IMR-90 (cell line): ENCODE results near the gene PPM1G. TPM values are rescaled to one million over a fixed set of nuclear protein-coding genes. Genes with fewer than 3 reads are reported as not detected.

Source experiments
- ATAC-seq: fragments of 200-7000 bp; cut with Tn5 transposase; 2 replicates; pipeline ENCODE4 v1.9.1; 2020; ENCODE audit warnings: low read depth, mild to moderate bottlenecking, moderate library complexity
- BruUV-seq: library from RNA; stranded (reverse); fragments of 400-500 nt; replicated peaks from 2 replicates; lab custom pipeline; 2021; lab: Mats Ljungman, UMichigan
- CTCF ChIA-PET: fragments of 300-600 bp; formaldehyde crosslinking; extraction: SDS; loops from one replicate; lab custom pipeline; 2021; ENCODE audit warnings: antibody characterized with exemption; lab: Yijun Ruan, JAX
- POLR2A ChIA-PET: fragments of 300-600 bp; sonication (Branson Sonifier 250); formaldehyde crosslinking; loops from one replicate; lab custom pipeline; 2022; ENCODE audit warnings: antibody characterized with exemption; ENCODE audit not compliant: unreplicated experiment; lab: Charles Lee
- DNase-seq: peaks from one replicate; pipeline ENCODE4 v3.0.0; 2013
- H2AFZ ChIP-seq: replicated peaks from 2 replicates; pipeline ENCODE3; 2013; ENCODE audit warnings: low read length, mild to moderate bottlenecking; ENCODE audit not compliant: poor library complexity
- H2AK5ac ChIP-seq: 2 replicates; pipeline ENCODE4 v1.6.1; 2013; ENCODE audit warnings: low read depth, low read length, inconsistent platforms
- H2AK9ac ChIP-seq: replicated peaks from 2 replicates; pipeline ENCODE3; 2013; ENCODE audit warnings: mild to moderate bottlenecking, low read depth, low read length, moderate library complexity; ENCODE audit not compliant: poor library complexity
- H2BK120ac ChIP-seq: 2 replicates; pipeline ENCODE4 v1.6.1; 2013; ENCODE audit warnings: low read depth, low read length, inconsistent platforms
- H2BK15ac ChIP-seq: 3 replicates; pipeline ENCODE4 v1.6.1; 2013; ENCODE audit warnings: low read depth, low read length, inconsistent platforms
- H2BK20ac ChIP-seq: 2 replicates; pipeline ENCODE4 v1.6.1; 2013; ENCODE audit warnings: low read depth, mild to moderate bottlenecking, inconsistent platforms, low read length, moderate library complexity
- H2BK5ac ChIP-seq: 2 replicates; pipeline ENCODE4 v1.6.1; 2013; ENCODE audit warnings: mild to moderate bottlenecking, low read depth, low read length, inconsistent platforms; ENCODE audit not compliant: poor library complexity, severe bottlenecking
- H3K14ac ChIP-seq: replicated peaks from 2 replicates; pipeline ENCODE4 v1.6.1; 2013; ENCODE audit warnings: low read depth, low read length, inconsistent platforms
- H3K18ac ChIP-seq: 2 replicates; pipeline ENCODE4 v1.6.1; 2013; ENCODE audit warnings: low read depth, low read length, control low read depth
- H3K23ac ChIP-seq: 2 replicates; pipeline ENCODE4 v1.6.1; 2013; ENCODE audit warnings: low read depth, low read length, inconsistent platforms
- H3K27ac ChIP-seq: 2 replicates; pipeline ENCODE4 v1.5.1; 2013; ENCODE audit warnings: mild to moderate bottlenecking, control low read depth, low read length; ENCODE audit not compliant: insufficient read depth
- H3K27me3 ChIP-seq: 2 replicates; pipeline ENCODE4 v1.6.1; 2013; ENCODE audit warnings: low read length; ENCODE audit not compliant: control insufficient read depth, insufficient read depth
- H3K36me3 ChIP-seq: 2 replicates; pipeline ENCODE4 v1.6.1; 2013; ENCODE audit warnings: low read length, mixed read lengths; ENCODE audit not compliant: control insufficient read depth, insufficient read depth
- H3K4ac ChIP-seq: 2 replicates; pipeline ENCODE4 v1.6.1; 2013; ENCODE audit warnings: low read depth, low read length, inconsistent platforms
- H3K4me1 ChIP-seq: 2 replicates; pipeline ENCODE4 v1.6.1; 2013; ENCODE audit warnings: low read length, mixed read lengths; ENCODE audit not compliant: control insufficient read depth, insufficient read depth
- H3K4me2 ChIP-seq: 2 replicates; pipeline ENCODE4 v1.6.1; 2013; ENCODE audit warnings: low read depth, mild to moderate bottlenecking, control low read depth, low read length, moderate library complexity
- H3K4me3 ChIP-seq: 2 replicates; pipeline ENCODE4 v1.5.1; 2013; ENCODE audit warnings: low read depth, mild to moderate bottlenecking, control low read depth, low read length, moderate library complexity; ENCODE audit not compliant: insufficient read depth
- H3K56ac ChIP-seq: 2 replicates; pipeline ENCODE4 v1.6.1; 2013; ENCODE audit warnings: low read length, inconsistent platforms; ENCODE audit not compliant: insufficient read depth; ENCODE audit errors: extremely low read depth
- H3K79me1 ChIP-seq, 2 experiments: 2 replicates each; pipeline ENCODE4 v1.6.1; 2013; ENCODE audit warnings: low read length in 2 of 2, inconsistent platforms in 1 of 2, low read depth in 1 of 2
- H3K9ac ChIP-seq: 2 replicates; pipeline ENCODE4 v1.6.1; 2013; ENCODE audit warnings: low read depth, low read length, control low read depth
- H3K9me1 ChIP-seq: 2 replicates; pipeline ENCODE4 v1.6.1; 2013; ENCODE audit warnings: low read length, inconsistent platforms; ENCODE audit not compliant: insufficient read depth
- H3K9me3 ChIP-seq: 2 replicates; pipeline ENCODE4 v1.6.1; 2013; ENCODE audit warnings: low read length; ENCODE audit not compliant: control insufficient read depth, insufficient read depth
- H4K20me1 ChIP-seq: 2 replicates; pipeline ENCODE4 v1.6.1; 2013; ENCODE audit warnings: low read length, inconsistent platforms; ENCODE audit not compliant: insufficient read depth
- H4K5ac ChIP-seq: 2 replicates; pipeline ENCODE4 v1.6.1; 2013; ENCODE audit warnings: mild to moderate bottlenecking, low read depth, low read length, control low read depth
- H4K8ac ChIP-seq, 2 experiments: 2 replicates each; pipeline ENCODE4 v1.6.1; 2013; ENCODE audit warnings: low read depth in 2 of 2, low read length in 2 of 2, control low read depth in 1 of 2, inconsistent platforms in 1 of 2
- H4K91ac ChIP-seq: 2 replicates; pipeline ENCODE4 v1.6.1; 2013; ENCODE audit warnings: low read depth, low read length, inconsistent platforms; ENCODE audit not compliant: insufficient read depth
- BHLHE40 ChIP-seq: fragments of 150-350 bp; IDR thresholded peaks from 2 replicates; pipeline ENCODE4 v1.6.1; 2016; ENCODE audit warnings: mild to moderate bottlenecking, low read depth, low read length
- CEBPB ChIP-seq: IDR thresholded peaks from 2 replicates; pipeline ENCODE4 v1.6.1; 2012; ENCODE audit warnings: low read depth, low read length, improper control_type of control experiment
- CHD1 ChIP-seq: IDR thresholded peaks from 2 replicates; pipeline ENCODE4 v1.6.1; 2012; ENCODE audit warnings: low read depth, low read length, improper control_type of control experiment
- FOS ChIP-seq: fragments of 150-350 bp; IDR thresholded peaks from 2 replicates; pipeline ENCODE4 v1.6.1; 2016; ENCODE audit warnings: low read depth, low read length
- MAFK ChIP-seq: IDR thresholded peaks from 2 replicates; pipeline ENCODE4 v1.6.1; 2012; ENCODE audit warnings: low read depth, low read length, improper control_type of control experiment
- MXI1 ChIP-seq: IDR thresholded peaks from 2 replicates; pipeline ENCODE4 v1.6.1; 2012; ENCODE audit warnings: low read depth, mild to moderate bottlenecking, low read length, moderate library complexity, borderline replicate concordance
- POLR2A ChIP-seq: IDR thresholded peaks from 2 replicates; pipeline ENCODE4 v1.6.1; 2012; ENCODE audit warnings: mild to moderate bottlenecking, low read depth, low read length
- RAD21 ChIP-seq: IDR thresholded peaks from 2 replicates; pipeline ENCODE4 v1.6.1; 2012; ENCODE audit warnings: low read length, improper control_type of control experiment
- SMC3 ChIP-seq: fragments of 150-350 bp; IDR thresholded peaks from 2 replicates; pipeline ENCODE4 v1.6.1; 2016; ENCODE audit warnings: low read depth, mild to moderate bottlenecking, antibody characterized with exemption, low read length, moderate library complexity
- WGBS, 2 experiments: methylation state at CpG; one replicate each; pipeline versions ENCODE4 v1.1.5 to v1.1.7; 2013; ENCODE audit warnings: missing lambda C conversion rate in 2 of 2; ENCODE audit not compliant: insufficient read length in 1 of 2; ENCODE audit errors: extremely low coverage in 2 of 2; 5-methylcytosine and 5-hydroxymethylcytosine counted together
- dilution Hi-C: fragments of 300-500 bp; cut with HindIII; formaldehyde crosslinking; loops from one replicate; pipeline ENCODE4 v1.14.3; 2018; ENCODE audit warnings: low sequenced_read_pairs; ENCODE audit not compliant: unreplicated experiment
- in situ Hi-C: fragments of 300-500 bp; cut with MboI; formaldehyde crosslinking; loops from 3 replicates; pipeline ENCODE4 v1.14.3; 2019; ENCODE audit warnings: low sequenced_read_pairs, inconsistent platforms, mixed read lengths
- intact Hi-C: fragments of 100-400 bp; cut with micrococcal nuclease; formaldehyde crosslinking; loops from 2 replicates; pipeline ENCODE4 v1.10.0; 2022
- polyA plus RNA-seq, 3 experiments: library from polyadenylated mRNA; depleted of rRNA; stranded (reverse); fragments of >200 nt; gene quantifications; 2 replicates each; pipeline ENCODE4 v1.2.3, GENCODE V29; 2012; ENCODE audit warnings: low replicate concordance in 1 of 3
- total RNA-seq: library from RNA; depleted of rRNA; stranded (reverse); fragments of >200 nt; gene quantifications from 2 replicates; pipeline ENCODE4 v1.2.3, GENCODE V29; 2012
- TF ChIP-seq, protein P1 (sequence below): fragments of 150-350 bp; IDR thresholded peaks from 2 replicates; pipeline ENCODE4 v1.6.1; 2016; ENCODE audit warnings: low read depth, mild to moderate bottlenecking, low read length, moderate library complexity, borderline replicate concordance
- TF ChIP-seq, protein P2 (sequence below): conservative IDR thresholded peaks from 2 replicates; pipeline ENCODE4 v1.5.1; 2012; ENCODE audit warnings: mild to moderate bottlenecking, low read depth, low read length, improper control_type of control experiment

PPM1G gene
- total and polyA plus RNA-seq, 2 of the 4 experiments (the other 2 are of a cell fraction): 57.6 to 95.9 TPM

DNA sequence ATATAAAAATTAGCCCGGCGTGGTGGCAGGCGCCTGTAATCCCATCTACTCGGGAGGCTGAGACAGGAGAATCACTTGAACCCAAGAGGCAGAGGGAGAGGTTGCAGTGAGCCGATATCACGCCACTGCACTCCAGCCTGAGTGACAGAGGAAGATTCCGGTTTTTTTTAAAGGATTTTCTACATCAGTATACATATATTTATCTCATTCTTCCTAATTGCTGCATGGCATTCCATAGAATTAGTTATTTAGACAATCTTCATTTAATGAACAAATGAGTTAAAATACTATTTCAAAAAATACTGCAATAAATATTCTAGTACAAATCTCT, 54.8 kb downstream of the PPM1G start:
- Histone ChIP-seq H3K18ac (no peak overlapping the region), H2AK5ac (no peak overlapping the region), H4K8ac (no peak overlapping the region), H2BK120ac (no peak overlapping the region), H2BK15ac (no peak overlapping the region), H3K27me3 (no peaks in the 10 kb centered on the region), H2AFZ (no peak overlapping the region), H3K56ac (no peak overlapping the region), H2BK20ac (no peak overlapping the region), H3K27ac (no peak overlapping the region), H4K91ac (no peak overlapping the region), H4K5ac (no peak overlapping the region), H3K79me1 (peaks cover 21 to 49% of the 10 kb centered on the region in 2 experiments), H3K4ac (no peak overlapping the region), H2AK9ac (no peak overlapping the region), H3K9me3 (no peaks in the 10 kb centered on the region), H3K36me3 (no peaks in the 10 kb centered on the region), H3K23ac (no peak overlapping the region), H4K20me1 (no peaks in the 10 kb centered on the region; the same call in 1 of the 2 replicates), H3K9me1 (no peaks in the 10 kb centered on the region; the same call in 1 of the 2 replicates), H2BK5ac (no peak overlapping the region), H3K4me3 (no peak overlapping the region), H3K4me1 (peaks cover 8% of the 10 kb centered on the region), H3K14ac (no peak overlapping the region), H3K4me2 (no peak overlapping the region), H3K9ac (no peak overlapping the region)
- POLR2A ChIA-PET: no interaction called here
- ATAC-seq: no peak
- in situ Hi-C loops: no loop called here
- intact Hi-C loops: no loop called here
- DNase-seq: no peak
- dilution Hi-C loops: no loop called here
- no TSS peak for BruUV-seq
- CTCF ChIA-PET: interaction anchor here (0.6 kb wide), 1 partner anchor 15 kb away, joined by 3 read pairs; no protein-coding TSS in a partner anchor
- no CpG with 5 or more reads among the region's 7 CpGs for WGBS, 2 experiments
- TF ChIP-seq, protein P1, sequence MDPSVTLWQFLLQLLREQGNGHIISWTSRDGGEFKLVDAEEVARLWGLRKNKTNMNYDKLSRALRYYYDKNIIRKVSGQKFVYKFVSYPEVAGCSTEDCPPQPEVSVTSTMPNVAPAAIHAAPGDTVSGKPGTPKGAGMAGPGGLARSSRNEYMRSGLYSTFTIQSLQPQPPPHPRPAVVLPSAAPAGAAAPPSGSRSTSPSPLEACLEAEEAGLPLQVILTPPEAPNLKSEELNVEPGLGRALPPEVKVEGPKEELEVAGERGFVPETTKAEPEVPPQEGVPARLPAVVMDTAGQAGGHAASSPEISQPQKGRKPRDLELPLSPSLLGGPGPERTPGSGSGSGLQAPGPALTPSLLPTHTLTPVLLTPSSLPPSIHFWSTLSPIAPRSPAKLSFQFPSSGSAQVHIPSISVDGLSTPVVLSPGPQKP: no peak
- TF ChIP-seq CHD1: no peak
- TF ChIP-seq MXI1: no peak
- TF ChIP-seq BHLHE40: no peak
- no peak for TF ChIP-seq SMC3
- TF ChIP-seq FOS: no peak
- TF ChIP-seq CEBPB: no peak
- TF ChIP-seq MAFK: no peak
- TF ChIP-seq POLR2A: no peak
- TF ChIP-seq RAD21: no peak
- TF ChIP-seq, protein P2, sequence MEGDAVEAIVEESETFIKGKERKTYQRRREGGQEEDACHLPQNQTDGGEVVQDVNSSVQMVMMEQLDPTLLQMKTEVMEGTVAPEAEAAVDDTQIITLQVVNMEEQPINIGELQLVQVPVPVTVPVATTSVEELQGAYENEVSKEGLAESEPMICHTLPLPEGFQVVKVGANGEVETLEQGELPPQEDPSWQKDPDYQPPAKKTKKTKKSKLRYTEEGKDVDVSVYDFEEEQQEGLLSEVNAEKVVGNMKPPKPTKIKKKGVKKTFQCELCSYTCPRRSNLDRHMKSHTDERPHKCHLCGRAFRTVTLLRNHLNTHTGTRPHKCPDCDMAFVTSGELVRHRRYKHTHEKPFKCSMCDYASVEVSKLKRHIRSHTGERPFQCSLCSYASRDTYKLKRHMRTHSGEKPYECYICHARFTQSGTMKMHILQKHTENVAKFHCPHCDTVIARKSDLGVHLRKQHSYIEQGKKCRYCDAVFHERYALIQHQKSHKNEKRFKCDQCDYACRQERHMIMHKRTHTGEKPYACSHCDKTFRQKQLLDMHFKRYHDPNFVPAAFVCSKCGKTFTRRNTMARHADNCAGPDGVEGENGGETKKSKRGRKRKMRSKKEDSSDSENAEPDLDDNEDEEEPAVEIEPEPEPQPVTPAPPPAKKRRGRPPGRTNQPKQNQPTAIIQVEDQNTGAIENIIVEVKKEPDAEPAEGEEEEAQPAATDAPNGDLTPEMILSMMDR: no peak
